GM10248 (cell line): ENCODE data around the gene RBM6.

Experiments
- CTCF ChIA-PET: fragments of 300-600 bp; sonication (Branson Sonifier 250); formaldehyde crosslinking; extraction: SDS; loops from one replicate; lab custom pipeline; 2021; ENCODE audit warnings: antibody characterized with exemption; lab: Yijun Ruan, JAX
- POLR2A ChIA-PET: fragments of 350-650 bp; sonication (Branson Sonifier 250); formaldehyde crosslinking; extraction: SDS; loops from one replicate; lab custom pipeline; 2020; ENCODE audit warnings: antibody characterized with exemption; lab: Yijun Ruan, JAX
- DNase-seq: peaks from one replicate; pipeline ENCODE4 v3.0.0; 2012; ENCODE audit errors: extremely low spot score
- CTCF ChIP-seq: IDR thresholded peaks from 2 replicates; pipeline ENCODE4 v1.5.1; 2012; ENCODE audit warnings: mild to moderate bottlenecking, low read depth; ENCODE audit errors: extremely low read depth, missing control alignments, control extremely low read depth

RBM6 gene

GRCh38 chr3:50121072-50122032 lies 181.4 kb downstream of the RBM6 start:
- peak; percentile 87 for DNase-seq
- peak; percentile 62 for TF ChIP-seq CTCF
- ChIA-PET POLR2A (interaction anchor here (1.5 kb wide), 1 partner anchor 13 kb away, joined by 3 read pairs; no protein-coding TSS in a partner anchor), CTCF (interaction anchor here (0.6 to 4.3 kb wide), 24 partner anchors 9 to 159 kb away, joined by 3 to 28 read pairs (median 5); partner anchors contain the start of gene LSMEM2)

DNA sequence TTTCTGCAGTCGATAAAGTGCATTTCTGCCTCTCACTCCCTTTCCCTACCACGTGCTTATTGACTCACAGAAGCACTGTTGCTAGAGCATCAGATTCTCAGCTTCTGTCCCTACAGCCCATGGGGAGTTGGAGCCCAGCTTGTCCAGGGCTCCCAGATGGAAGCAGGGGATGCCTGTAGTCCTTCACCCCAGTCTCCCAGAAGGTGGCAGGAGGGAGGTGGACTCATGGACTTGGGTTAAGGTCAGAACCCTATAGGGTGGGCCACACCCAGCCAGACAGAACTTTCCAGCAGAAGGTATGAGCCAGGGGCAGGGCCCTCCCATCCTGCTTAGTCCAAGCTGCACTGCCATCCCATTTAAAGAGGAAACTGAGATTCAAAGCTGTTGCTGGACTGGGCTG lies 182.1 kb downstream of the RBM6 start:
- ChIA-PET CTCF (interaction anchor here (0.6 to 4.3 kb wide), 19 partner anchors 8 to 320 kb away, joined by 3 to 28 read pairs (median 3); partner anchors contain the start of gene LSMEM2), POLR2A (no interaction called here)
- TF ChIP-seq CTCF = no peak
- DNase-seq = peak; percentile 18

DNA sequence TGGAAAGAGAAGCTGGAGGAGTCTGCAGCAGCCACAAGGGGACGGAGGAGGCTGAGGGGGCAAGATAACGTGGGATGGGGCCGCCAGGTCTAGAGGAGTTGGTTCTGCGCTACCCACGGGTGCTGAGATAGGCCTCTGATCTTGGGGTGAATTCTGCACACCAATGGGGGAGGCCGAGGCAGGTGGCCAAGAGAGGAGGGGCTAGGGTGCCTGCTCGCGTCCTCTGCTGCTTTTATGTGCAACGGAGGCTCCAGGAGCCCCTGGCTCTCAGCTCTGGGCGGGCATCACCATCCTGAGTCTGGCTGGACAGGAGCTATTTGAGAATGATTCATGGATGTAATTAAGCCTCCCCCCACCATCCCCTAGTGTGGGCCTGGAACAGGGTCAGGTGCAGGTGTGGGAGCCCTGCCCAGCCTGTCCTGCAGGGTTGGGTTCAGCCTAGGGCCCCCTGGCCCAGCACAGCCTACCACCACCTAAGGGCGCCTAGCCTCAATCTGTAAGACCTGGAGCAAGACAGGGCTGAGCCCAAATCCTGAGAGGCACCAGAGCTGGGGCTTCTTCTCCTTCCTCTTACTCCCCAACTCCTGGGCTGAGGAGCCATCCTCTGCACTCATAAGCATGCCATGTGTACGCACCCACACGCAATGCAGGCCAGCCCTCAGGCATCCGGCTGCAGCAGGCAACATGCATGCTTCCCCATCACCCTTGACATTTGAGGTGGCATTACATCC lies 182.9 kb downstream of the RBM6 start:
- POLR2A ChIA-PET = interaction anchor here (1.0 kb wide), 1 partner anchor 12 kb away, joined by 3 read pairs; no protein-coding TSS in a partner anchor

DNA sequence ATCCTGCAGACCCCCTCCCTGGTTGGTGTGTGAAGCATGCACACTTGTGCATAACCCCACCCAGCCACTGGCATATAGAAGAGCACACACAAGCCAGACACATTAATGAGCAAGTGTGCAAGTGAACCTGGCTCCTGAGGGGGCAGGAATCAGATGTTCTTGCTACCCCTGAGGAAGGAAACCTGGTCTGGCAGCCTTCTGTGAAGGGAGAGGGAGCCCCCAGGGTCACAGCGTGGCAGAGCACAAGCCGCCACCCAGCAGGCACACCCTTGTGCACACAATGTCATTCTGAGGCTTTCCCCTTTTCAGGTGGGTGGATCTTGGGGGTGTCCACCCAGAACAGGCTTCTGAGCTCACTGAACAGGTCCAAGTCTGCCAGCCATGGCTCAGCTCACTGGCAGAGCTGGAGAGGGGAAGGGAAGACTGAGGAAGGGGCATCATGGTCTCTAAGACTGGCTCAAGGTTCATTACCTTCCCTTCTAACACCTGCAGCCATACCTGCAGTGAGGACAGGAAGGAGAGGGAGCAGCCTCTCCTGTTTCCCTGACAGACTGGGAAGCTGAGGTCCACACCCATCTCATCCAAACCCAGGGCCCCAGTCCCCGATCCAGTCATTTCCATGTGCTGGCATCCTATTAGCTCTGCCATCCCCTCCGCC lies 183.6 kb downstream of the RBM6 start:
- ChIA-PET CTCF (interaction anchor here (1.0 to 2.5 kb wide), 10 partner anchors 7 to 321 kb away, joined by 3 to 12 read pairs (median 6); partner anchors contain the start of gene GNAT1), POLR2A (interaction anchor here (1.0 kb wide), 1 partner anchor 11 kb away, joined by 3 read pairs; no protein-coding TSS in a partner anchor)
- peak; percentile 23 for DNase-seq
- TF ChIP-seq CTCF = no peak

More for the DNA sequence above, 182.9 kb downstream of the RBM6 start:
- TF ChIP-seq CTCF = no peak
- CTCF ChIA-PET = interaction anchor here (0.6 to 4.3 kb wide), 20 partner anchors 8 to 321 kb away, joined by 3 to 28 read pairs (median 4); partner anchors contain the start of gene LSMEM2
- peak; percentile 21 for DNase-seq

DNA sequence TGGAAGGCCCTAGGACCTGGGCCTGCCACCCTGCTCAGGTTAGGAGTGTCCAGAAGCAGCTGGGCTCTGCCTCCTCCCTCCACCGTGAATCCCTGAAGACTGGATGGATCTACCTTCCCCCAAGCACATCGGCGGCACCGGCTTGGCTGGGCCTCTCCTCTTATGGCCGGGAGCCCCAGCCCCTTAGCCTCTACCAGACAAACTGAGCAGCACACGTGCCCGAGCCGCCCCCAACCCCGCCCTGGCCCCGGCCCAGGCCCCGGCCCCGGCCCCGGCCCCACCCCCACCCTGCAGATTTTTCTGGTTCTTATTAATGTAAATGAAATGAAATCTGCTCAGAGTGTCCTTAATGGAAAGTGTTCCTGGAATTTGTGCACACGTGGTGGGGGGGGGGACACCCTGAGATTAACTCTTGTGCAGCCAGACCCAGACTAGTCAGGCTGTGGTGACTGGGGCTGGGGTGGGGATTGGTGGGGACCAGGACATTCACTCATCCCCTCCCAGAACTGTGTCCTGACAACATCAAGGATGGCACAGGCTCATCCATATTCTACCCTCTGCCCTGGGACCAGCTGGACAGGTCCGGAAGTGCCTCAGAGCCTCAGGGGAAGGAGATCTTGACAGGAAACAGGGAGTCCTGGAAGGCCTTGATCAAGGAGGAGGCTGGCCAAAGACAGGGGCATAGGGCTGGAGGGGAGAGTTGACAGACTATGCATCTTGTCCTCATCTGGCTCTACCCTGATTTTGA lies 184.3 kb downstream of the RBM6 start:
- TF ChIP-seq CTCF = no peak
- ChIA-PET CTCF (interaction anchor here (1.0 to 2.3 kb wide), 4 partner anchors 9 to 67 kb away, joined by 3 to 12 read pairs (median 6); partner anchors contain the start of gene GNAT1), POLR2A (no interaction called here)
- no peak for DNase-seq
